GM23248 (cell line): ENCODE data around the gene SMIM13. TPM values are rescaled to one million over a fixed set of nuclear protein-coding genes. Genes with fewer than 3 reads are reported as not detected.

Experiments used
- DNase-seq: peaks from one replicate; pipeline ENCODE4 v3.0.0-alpha.2; 2015
- H2AFZ ChIP-seq: fragments of 200-600 bp; sonication (generic); 2 replicates; pipeline ENCODE4 v1.6.1; 2016; ENCODE audit warnings: antibody characterized with exemption
- H3F3A ChIP-seq: fragments of 200-600 bp; sonication (generic); 2 replicates; pipeline ENCODE4 v1.6.1; 2016; ENCODE audit warnings: mild to moderate bottlenecking, antibody characterized with exemption, mixed run types; ENCODE audit not compliant: insufficient read depth
- H3K27ac ChIP-seq: fragments of 200-600 bp; sonication (generic); 2 replicates; pipeline ENCODE4 v1.5.1; 2016; ENCODE audit warnings: mild to moderate bottlenecking
- H3K27me3 ChIP-seq: fragments of 200-600 bp; sonication (generic); replicated peaks from 2 replicates; pipeline ENCODE4 v1.6.1; 2016; ENCODE audit warnings: mild to moderate bottlenecking; ENCODE audit not compliant: insufficient read depth
- H3K36me3 ChIP-seq: fragments of 200-600 bp; sonication (generic); 2 replicates; pipeline ENCODE4 v1.6.1; 2016; ENCODE audit warnings: low read depth, mild to moderate bottlenecking
- H3K4me1 ChIP-seq: fragments of 200-600 bp; sonication (generic); 2 replicates; pipeline ENCODE4 v1.6.1; 2016; ENCODE audit warnings: mild to moderate bottlenecking; ENCODE audit not compliant: insufficient read depth
- H3K4me2 ChIP-seq: fragments of 200-600 bp; sonication (generic); one replicate; pipeline ENCODE4 v1.6.1; 2016; ENCODE audit warnings: mild to moderate bottlenecking; ENCODE audit not compliant: unreplicated experiment
- H3K4me3 ChIP-seq: fragments of 200-600 bp; sonication (generic); 2 replicates; pipeline ENCODE4 v1.5.1; 2016; ENCODE audit warnings: mild to moderate bottlenecking
- H3K79me2 ChIP-seq: fragments of 200-600 bp; sonication (generic); 2 replicates; pipeline ENCODE4 v1.6.1; 2016; ENCODE audit warnings: mild to moderate bottlenecking; ENCODE audit not compliant: insufficient read depth
- H3K9ac ChIP-seq: fragments of 200-600 bp; sonication (generic); 2 replicates; pipeline ENCODE4 v1.6.1; 2016; ENCODE audit warnings: mild to moderate bottlenecking
- H3K9me2 ChIP-seq: fragments of 200-600 bp; sonication (generic); 2 replicates; pipeline ENCODE4 v1.6.1; 2016; ENCODE audit warnings: mixed run types, mild to moderate bottlenecking, moderate library complexity; ENCODE audit not compliant: insufficient read depth
- H3K9me3 ChIP-seq: fragments of 200-600 bp; sonication (generic); one replicate; pipeline ENCODE4 v1.6.1; 2017; ENCODE audit warnings: low read depth
- H4K20me1 ChIP-seq: fragments of 200-600 bp; sonication (generic); 2 replicates; pipeline ENCODE4 v1.6.0; 2016; ENCODE audit not compliant: insufficient read depth
- EZH2 ChIP-seq: fragments of 200-600 bp; sonication (generic); IDR thresholded peaks from 2 replicates; pipeline ENCODE4 v1.6.1; 2018; ENCODE audit warnings: antibody characterized with exemption, mild to moderate bottlenecking; ENCODE audit not compliant: insufficient read depth, poor library complexity, severe bottlenecking
- EZH2phosphoT487 ChIP-seq: fragments of 200-600 bp; sonication (generic); IDR thresholded peaks from 2 replicates; pipeline ENCODE4 v1.6.1; 2018; ENCODE audit warnings: antibody characterized with exemption, moderate library complexity, mild to moderate bottlenecking, low read depth; ENCODE audit not compliant: insufficient read depth
- WGBS, 2 experiments: methylation state at CpG; one replicate each; pipeline ENCODE4 v1.1.6; 2015 to 2017; ENCODE audit warnings: low lambda C conversion rate in 2 of 2, low coverage in 1 of 2; ENCODE audit errors: missing lambda C conversion rate in 2 of 2; 5-methylcytosine and 5-hydroxymethylcytosine counted together
- in situ Hi-C: fragments of 300-500 bp; cut with MboI; formaldehyde crosslinking; loops from 2 replicates; pipeline ENCODE4 v1.15.0; 2020
- polyA plus RNA-seq: library from polyadenylated mRNA; unstranded; fragments of >200 nt; fragmentation: Nextera tagmentation; extraction: Ambion mirVana; gene quantifications from 2 replicates; pipeline ENCODE4 v1.2.1, GENCODE V29; 2016
- total RNA-seq: library from RNA; depleted of rRNA; stranded (reverse); fragments of >200 nt; shearing (Covaris generic); gene quantifications from 2 replicates; pipeline ENCODE4 v1.2.3, GENCODE V29; 2014

Gene SMIM13
- total and polyA plus RNA-seq, 2 experiments from 2014 or later: 5.1 to 11.3 TPM

GRCh38 chr6:11174242-11174611 lies 80.6 kb downstream of the SMIM13 start:
- 94 to 96% methylated on average over 5 of the region's 5 CpGs for WGBS, 2 experiments
- Histone ChIP-seq H3K9ac (no peak overlapping the region), H4K20me1 (no peaks in the 10 kb centered on the region), H3K9me3 (no peaks in the 10 kb centered on the region), H3K4me3 (no peak overlapping the region), H2AFZ (no peak overlapping the region), H3K9me2 (no peaks in the 10 kb centered on the region), H3K27me3 (no peaks in the 10 kb centered on the region), H3K4me1 (no peaks in the 10 kb centered on the region), H3K27ac (no peak overlapping the region), H3F3A (no peaks in the 10 kb centered on the region), H3K79me2 (no peaks in the 10 kb centered on the region), H3K36me3 (no peaks in the 10 kb centered on the region), H3K4me2 (no peak overlapping the region)
- DNase-seq: no peak
- in situ Hi-C loops: no loop called here
- no peak for TF ChIP-seq EZH2
- no peak for TF ChIP-seq EZH2phosphoT487

- H3K79me2 ChIP-seq: no peaks in the 10 kb centered on the region
- no peak for DNase-seq
- no peak overlapping the region for H2AFZ ChIP-seq
- H3K36me3 ChIP-seq: no peaks in the 10 kb centered on the region
- no peaks in the 10 kb centered on the region for H3K9me2 ChIP-seq
- H3K27me3 ChIP-seq: no peaks in the 10 kb centered on the region
- H3K4me2 ChIP-seq: no peak overlapping the region
- TF ChIP-seq EZH2: no peak
- no peak for TF ChIP-seq EZH2phosphoT487
- H3K4me3 ChIP-seq: no peak overlapping the region
- no peak overlapping the region for H3K27ac ChIP-seq
- WGBS, 2 experiments: 96 to 100% methylated on average over 1 of the region's 1 CpG
- H3K9me3 ChIP-seq: no peaks in the 10 kb centered on the region
- H3K4me1 ChIP-seq: no peaks in the 10 kb centered on the region; the same call in 1 of the 2 replicates
- in situ Hi-C loops: no loop called here
- H3K9ac ChIP-seq: no peak overlapping the region
- no peaks in the 10 kb centered on the region for H4K20me1 ChIP-seq
- no peaks in the 10 kb centered on the region for H3F3A ChIP-seq
Observed at GRCh38 chr6:11177271-11177670, 83.6 kb downstream of the SMIM13 start.

- no peaks in the 10 kb centered on the region for H3K36me3 ChIP-seq
- no peaks in the 10 kb centered on the region; the same call in 1 of the 2 replicates for H3K4me1 ChIP-seq
- H3K9me3 ChIP-seq: no peaks in the 10 kb centered on the region
- no peak overlapping the region for H3K4me3 ChIP-seq
- H3K9ac ChIP-seq: no peak overlapping the region
- H2AFZ ChIP-seq: no peak overlapping the region
- 85% methylated on average over 6 of the region's 6 CpGs for WGBS, 2 experiments
- no peaks in the 10 kb centered on the region for H3K9me2 ChIP-seq
- H3K4me2 ChIP-seq: no peak overlapping the region
- no peak for DNase-seq
- no peak overlapping the region for H3K27ac ChIP-seq
- in situ Hi-C loops: no loop called here
- H3F3A ChIP-seq: no peaks in the 10 kb centered on the region
- H3K27me3 ChIP-seq: no peaks in the 10 kb centered on the region
- H3K79me2 ChIP-seq: no peaks in the 10 kb centered on the region
- TF ChIP-seq EZH2 (no peak), EZH2phosphoT487 (no peak)
- no peaks in the 10 kb centered on the region for H4K20me1 ChIP-seq
Observed at GRCh38 chr6:11179088-11179418, 85.4 kb downstream of the SMIM13 start.

GRCh38 chr6:11179419-11180202 lies 86.0 kb downstream of the SMIM13 start:
- in situ Hi-C loops: no loop called here
- Histone ChIP-seq H3K9me2 (no peaks in the 10 kb centered on the region), H3K27ac (no peak overlapping the region), H3K27me3 (no peaks in the 10 kb centered on the region), H3K9me3 (no peaks in the 10 kb centered on the region), H3K4me2 (no peak overlapping the region), H3K4me1 (no peaks in the 10 kb centered on the region; the same call in 1 of the 2 replicates), H3K9ac (no peak overlapping the region), H4K20me1 (no peaks in the 10 kb centered on the region), H3F3A (no peaks in the 10 kb centered on the region), H2AFZ (no peak overlapping the region), H3K36me3 (no peaks in the 10 kb centered on the region), H3K79me2 (no peaks in the 10 kb centered on the region), H3K4me3 (no peak overlapping the region)
- DNase-seq: no peak
- 69 to 76% methylated on average over 8 of the region's 8 CpGs for WGBS, 2 experiments
- TF ChIP-seq EZH2phosphoT487: no peak
- TF ChIP-seq EZH2: no peak
